Measurements from ENCODE around the gene MUC5AC. TPM values are rescaled to one million over a fixed set of nuclear protein-coding genes. Genes with fewer than 3 reads are reported as not detected.
"Not testable (repeated sequence)": the region's sequence is repeated elsewhere in the genome, so short reads cannot be mapped to it uniquely, and the experiment has no call there.

The MUC5AC gene
- total RNA-seq, 1 experiment from 2014 or later = 0.03 TPM

GRCh38 chr11:1159488-1160220 is 1.9 kb downstream of the MUC5AC start:
- not testable (repeated sequence) for H3K27ac ChIP-seq; H3K27me3 ChIP-seq (replicated peaks); H3K36me3 ChIP-seq; DNase-seq (ENCODE audit: low read depth in 1 of 2, low spot score in 2 of 2); H3K4me3 ChIP-seq; H3K9me3 ChIP-seq (replicated peaks)
- peaks cover 13% of the 10 kb centered on the region for H3K4me1 ChIP-seq (replicated peaks)

GRCh38 chr11:1160231-1161101 is 2.7 kb downstream of the MUC5AC start:
- Histone ChIP-seq H3K4me1 (replicated peaks) (peaks cover 13% of the 10 kb centered on the region), H3K9me3 (replicated peaks) (no peaks in the 10 kb centered on the region), H3K36me3 (no peaks in the 10 kb centered on the region), H3K27me3 (replicated peaks) (no peaks in the 10 kb centered on the region), H3K27ac (no peak overlapping the region), H3K4me3 (no peak overlapping the region)
- DNase-seq (ENCODE audit: low read depth in 1 of 2, low spot score in 2 of 2) = no peak

GRCh38 chr11:1161410-1162137 is 3.8 kb downstream of the MUC5AC start:
- Histone ChIP-seq H3K4me3 (no peak overlapping the region), H3K4me1 (replicated peaks) (peaks cover 13% of the 10 kb centered on the region), H3K9me3 (replicated peaks) (no peaks in the 10 kb centered on the region), H3K36me3 (no peaks in the 10 kb centered on the region), H3K27ac (no peak overlapping the region), H3K27me3 (replicated peaks) (no peaks in the 10 kb centered on the region)
- no peak for DNase-seq (ENCODE audit: low read depth in 1 of 2, low spot score in 2 of 2)

- Histone ChIP-seq H3K27ac (no peak overlapping the region), H3K4me3 (no peak overlapping the region), H3K27me3 (replicated peaks) (no peaks in the 10 kb centered on the region), H3K9me3 (replicated peaks) (no peaks in the 10 kb centered on the region), H3K4me1 (replicated peaks) (peaks cover 11% of the 10 kb centered on the region), H3K36me3 (no peaks in the 10 kb centered on the region)
- no peak for DNase-seq (ENCODE audit: low read depth in 1 of 2, low spot score in 2 of 2)
Observed at GRCh38 chr11:1162138-1162475, 4.4 kb downstream of the MUC5AC start.

GRCh38 chr11:1162491-1163311 is 4.9 kb downstream of the MUC5AC start:
- DNase-seq (ENCODE audit: low read depth in 1 of 2, low spot score in 2 of 2) = no peak
- H3K4me3 ChIP-seq = no peak overlapping the region
- peaks cover 5% of the 10 kb centered on the region for H3K4me1 ChIP-seq (replicated peaks)
- no peaks in the 10 kb centered on the region for H3K9me3 ChIP-seq (replicated peaks)
- H3K36me3 ChIP-seq = no peaks in the 10 kb centered on the region
- H3K27ac ChIP-seq = no peak overlapping the region
- no peaks in the 10 kb centered on the region for H3K27me3 ChIP-seq (replicated peaks)

GRCh38 chr11:1163321-1163910 is 5.7 kb downstream of the MUC5AC start:
- Histone ChIP-seq H3K27ac (no peak overlapping the region), H3K4me3 (no peak overlapping the region), H3K4me1 (replicated peaks) (no peaks in the 10 kb centered on the region), H3K36me3 (no peaks in the 10 kb centered on the region), H3K9me3 (replicated peaks) (no peaks in the 10 kb centered on the region), H3K27me3 (replicated peaks) (no peaks in the 10 kb centered on the region)
- DNase-seq (ENCODE audit: low read depth in 1 of 2, low spot score in 2 of 2) = no peak

GRCh38 chr11:1163911-1164735 is 6.4 kb downstream of the MUC5AC start:
- no peak for DNase-seq (ENCODE audit: low read depth in 1 of 2, low spot score in 2 of 2)
- H3K9me3 ChIP-seq (replicated peaks) = no peaks in the 10 kb centered on the region
- H3K27ac ChIP-seq = no peak overlapping the region
- no peaks in the 10 kb centered on the region for H3K27me3 ChIP-seq (replicated peaks)
- no peaks in the 10 kb centered on the region for H3K4me1 ChIP-seq (replicated peaks)
- H3K36me3 ChIP-seq = no peaks in the 10 kb centered on the region
- H3K4me3 ChIP-seq = no peak overlapping the region

GRCh38 chr11:1164779-1165255 is 7.1 kb downstream of the MUC5AC start:
- not testable (repeated sequence) for H3K36me3 ChIP-seq; H3K4me1 ChIP-seq (replicated peaks); H3K9me3 ChIP-seq (replicated peaks); H3K27me3 ChIP-seq (replicated peaks); H3K4me3 ChIP-seq; H3K27ac ChIP-seq; DNase-seq (ENCODE audit: low read depth in 1 of 2, low spot score in 2 of 2)

- Histone ChIP-seq H3K9me3 (replicated peaks) (no peaks in the 10 kb centered on the region), H3K4me1 (replicated peaks) (no peaks in the 10 kb centered on the region), H3K27me3 (replicated peaks) (no peaks in the 10 kb centered on the region), H3K27ac (no peak overlapping the region), H3K36me3 (no peaks in the 10 kb centered on the region), H3K4me3 (no peak overlapping the region)
- no peak for DNase-seq (ENCODE audit: low read depth in 1 of 2, low spot score in 2 of 2)
Observed at GRCh38 chr11:1165256-1166041, 7.7 kb downstream of the MUC5AC start.

- no peak for DNase-seq (ENCODE audit: low read depth in 1 of 2, low spot score in 2 of 2)
Observed at GRCh38 chr11:1167256-1167655, 9.5 kb downstream of the MUC5AC start.

GRCh38 chr11:1167751-1168231 is 10.0 kb downstream of the MUC5AC start:
- no peaks in the 10 kb centered on the region for H3K36me3 ChIP-seq
- H3K27me3 ChIP-seq (replicated peaks) = no peaks in the 10 kb centered on the region
- DNase-seq (ENCODE audit: low read depth in 1 of 2, low spot score in 2 of 2) = no peak
- no peak overlapping the region for H3K4me3 ChIP-seq
- no peak overlapping the region for H3K27ac ChIP-seq
- no peaks in the 10 kb centered on the region for H3K4me1 ChIP-seq (replicated peaks)
- no peaks in the 10 kb centered on the region for H3K9me3 ChIP-seq (replicated peaks)

More at GRCh38 chr11:1167256-1167655, 9.5 kb downstream of the MUC5AC start:
- H3K4me3 ChIP-seq = no peak overlapping the region
- no peaks in the 10 kb centered on the region for H3K9me3 ChIP-seq (replicated peaks)
- no peaks in the 10 kb centered on the region for H3K27me3 ChIP-seq (replicated peaks)
- no peaks in the 10 kb centered on the region for H3K4me1 ChIP-seq (replicated peaks)
- no peaks in the 10 kb centered on the region for H3K36me3 ChIP-seq
- no peak overlapping the region for H3K27ac ChIP-seq

- no peaks in the 10 kb centered on the region for H3K36me3 ChIP-seq
- no peak for DNase-seq (ENCODE audit: low read depth in 1 of 2, low spot score in 2 of 2)
- no peak overlapping the region for H3K27ac ChIP-seq
- H3K4me3 ChIP-seq = no peak overlapping the region
- H3K4me1 ChIP-seq (replicated peaks) = no peaks in the 10 kb centered on the region
- H3K27me3 ChIP-seq (replicated peaks) = no peaks in the 10 kb centered on the region
- no peaks in the 10 kb centered on the region for H3K9me3 ChIP-seq (replicated peaks)
Observed at GRCh38 chr11:1168256-1168655, 10.5 kb downstream of the MUC5AC start.
